SK-N-SH (cell line): ENCODE data around the gene CNP. TPM values are rescaled to one million over a fixed set of nuclear protein-coding genes. Genes with fewer than 3 reads are reported as not detected.

Experiments
- ELF1 ChIP-seq: IDR thresholded peaks from 2 replicates; pipeline ENCODE4 v1.4.0; 2012
- EZH2phosphoT487 ChIP-seq: fragments of 200-600 bp; sonication (generic); IDR thresholded peaks from 2 replicates; pipeline ENCODE4 v1.6.1; 2017; ENCODE audit warnings: low read depth, mixed run types, mild to moderate bottlenecking, antibody characterized with exemption, moderate library complexity, borderline replicate concordance
- GATA2 ChIP-seq: sonication (generic); formaldehyde crosslinking; IDR thresholded peaks from 2 replicates; pipeline ENCODE4 v1.5.0; 2020; ENCODE audit warnings: mild to moderate bottlenecking, missing genetic modification reagents
- MXI1 ChIP-seq: IDR thresholded peaks from 2 replicates; pipeline ENCODE4 v1.6.1; 2012; ENCODE audit warnings: mild to moderate bottlenecking, low read depth, low read length, improper control_type of control experiment
- TEAD4 ChIP-seq: IDR thresholded peaks from 2 replicates; pipeline ENCODE4 v1.4.0; 2012; ENCODE audit warnings: mild to moderate bottlenecking, borderline replicate concordance; ENCODE audit not compliant: insufficient read depth
- YY1 ChIP-seq: IDR thresholded peaks from 2 replicates; pipeline ENCODE4 v1.4.0; 2012; ENCODE audit warnings: low read depth, mild to moderate bottlenecking
- polyA plus RNA-seq, 3 experiments: library from polyadenylated mRNA; depleted of rRNA; stranded (reverse); fragments of >200 nt; gene quantifications; 2 replicates each; pipeline ENCODE4 v1.2.3, GENCODE V29; 2012
- TF ChIP-seq, protein P1 (sequence below): IDR thresholded peaks from 2 replicates; pipeline ENCODE4 v1.6.1; 2012; ENCODE audit warnings: mild to moderate bottlenecking, low read depth, low read length, moderate library complexity
- TF ChIP-seq, protein P2 (sequence below): fragments of 150-350 bp; IDR thresholded peaks from 2 replicates; pipeline ENCODE4 v1.6.1; 2017; ENCODE audit warnings: antibody characterized with exemption, low read length, low read depth, borderline replicate concordance
- TF ChIP-seq, protein P3 (sequence below): IDR thresholded peaks from 2 replicates; pipeline ENCODE4 v1.4.0; 2012; ENCODE audit warnings: low read depth
- TF ChIP-seq, protein P4 (sequence below): IDR thresholded peaks from 2 replicates; pipeline ENCODE4; 2012
- TF ChIP-seq, protein P5 (sequence below): IDR thresholded peaks from 2 replicates; pipeline ENCODE4 v1.4.0; 2012; ENCODE audit warnings: low read depth, borderline replicate concordance
- TF ChIP-seq, protein P6 (sequence below): IDR thresholded peaks from 2 replicates; pipeline ENCODE4 v1.4.0; 2012; ENCODE audit warnings: low read depth, borderline replicate concordance

CNP gene
- polyA plus RNA-seq, 1 of the 3 experiments (the other 2 are of a cell fraction), result 54.8 TPM

DNA sequence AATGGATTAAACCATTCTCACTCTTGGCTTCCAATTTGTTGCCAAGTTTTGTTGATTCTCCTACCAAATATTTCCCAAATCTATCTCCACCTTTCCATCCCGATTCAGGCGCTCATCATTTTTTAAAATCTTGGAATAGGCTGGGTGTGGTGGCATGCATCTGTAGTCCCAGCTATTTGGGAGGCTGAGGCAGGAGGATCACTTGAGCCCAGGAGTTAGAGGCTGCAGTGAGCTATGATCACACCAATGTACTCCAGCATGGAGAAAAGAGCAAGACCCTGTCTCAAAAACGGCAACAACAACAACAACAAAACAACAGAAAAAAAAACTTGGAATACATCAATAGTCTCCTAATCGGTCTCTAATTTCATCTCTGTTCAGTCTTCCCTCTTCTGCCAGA lies 52.4 kb downstream of the CNP start (continued):
- TF ChIP-seq, protein P1, sequence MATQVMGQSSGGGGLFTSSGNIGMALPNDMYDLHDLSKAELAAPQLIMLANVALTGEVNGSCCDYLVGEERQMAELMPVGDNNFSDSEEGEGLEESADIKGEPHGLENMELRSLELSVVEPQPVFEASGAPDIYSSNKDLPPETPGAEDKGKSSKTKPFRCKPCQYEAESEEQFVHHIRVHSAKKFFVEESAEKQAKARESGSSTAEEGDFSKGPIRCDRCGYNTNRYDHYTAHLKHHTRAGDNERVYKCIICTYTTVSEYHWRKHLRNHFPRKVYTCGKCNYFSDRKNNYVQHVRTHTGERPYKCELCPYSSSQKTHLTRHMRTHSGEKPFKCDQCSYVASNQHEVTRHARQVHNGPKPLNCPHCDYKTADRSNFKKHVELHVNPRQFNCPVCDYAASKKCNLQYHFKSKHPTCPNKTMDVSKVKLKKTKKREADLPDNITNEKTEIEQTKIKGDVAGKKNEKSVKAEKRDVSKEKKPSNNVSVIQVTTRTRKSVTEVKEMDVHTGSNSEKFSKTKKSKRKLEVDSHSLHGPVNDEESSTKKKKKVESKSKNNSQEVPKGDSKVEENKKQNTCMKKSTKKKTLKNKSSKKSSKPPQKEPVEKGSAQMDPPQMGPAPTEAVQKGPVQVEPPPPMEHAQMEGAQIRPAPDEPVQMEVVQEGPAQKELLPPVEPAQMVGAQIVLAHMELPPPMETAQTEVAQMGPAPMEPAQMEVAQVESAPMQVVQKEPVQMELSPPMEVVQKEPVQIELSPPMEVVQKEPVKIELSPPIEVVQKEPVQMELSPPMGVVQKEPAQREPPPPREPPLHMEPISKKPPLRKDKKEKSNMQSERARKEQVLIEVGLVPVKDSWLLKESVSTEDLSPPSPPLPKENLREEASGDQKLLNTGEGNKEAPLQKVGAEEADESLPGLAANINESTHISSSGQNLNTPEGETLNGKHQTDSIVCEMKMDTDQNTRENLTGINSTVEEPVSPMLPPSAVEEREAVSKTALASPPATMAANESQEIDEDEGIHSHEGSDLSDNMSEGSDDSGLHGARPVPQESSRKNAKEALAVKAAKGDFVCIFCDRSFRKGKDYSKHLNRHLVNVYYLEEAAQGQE, result no peak
- TF ChIP-seq, protein P2, sequence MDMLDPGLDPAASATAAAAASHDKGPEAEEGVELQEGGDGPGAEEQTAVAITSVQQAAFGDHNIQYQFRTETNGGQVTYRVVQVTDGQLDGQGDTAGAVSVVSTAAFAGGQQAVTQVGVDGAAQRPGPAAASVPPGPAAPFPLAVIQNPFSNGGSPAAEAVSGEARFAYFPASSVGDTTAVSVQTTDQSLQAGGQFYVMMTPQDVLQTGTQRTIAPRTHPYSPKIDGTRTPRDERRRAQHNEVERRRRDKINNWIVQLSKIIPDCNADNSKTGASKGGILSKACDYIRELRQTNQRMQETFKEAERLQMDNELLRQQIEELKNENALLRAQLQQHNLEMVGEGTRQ, result no peak
- TF ChIP-seq, protein P3, sequence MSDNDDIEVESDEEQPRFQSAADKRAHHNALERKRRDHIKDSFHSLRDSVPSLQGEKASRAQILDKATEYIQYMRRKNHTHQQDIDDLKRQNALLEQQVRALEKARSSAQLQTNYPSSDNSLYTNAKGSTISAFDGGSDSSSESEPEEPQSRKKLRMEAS, result no peak
- TF ChIP-seq, protein P4, sequence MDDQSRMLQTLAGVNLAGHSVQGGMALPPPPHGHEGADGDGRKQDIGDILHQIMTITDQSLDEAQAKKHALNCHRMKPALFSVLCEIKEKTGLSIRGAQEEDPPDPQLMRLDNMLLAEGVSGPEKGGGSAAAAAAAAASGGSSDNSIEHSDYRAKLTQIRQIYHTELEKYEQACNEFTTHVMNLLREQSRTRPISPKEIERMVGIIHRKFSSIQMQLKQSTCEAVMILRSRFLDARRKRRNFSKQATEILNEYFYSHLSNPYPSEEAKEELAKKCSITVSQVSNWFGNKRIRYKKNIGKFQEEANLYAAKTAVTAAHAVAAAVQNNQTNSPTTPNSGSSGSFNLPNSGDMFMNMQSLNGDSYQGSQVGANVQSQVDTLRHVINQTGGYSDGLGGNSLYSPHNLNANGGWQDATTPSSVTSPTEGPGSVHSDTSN, result no peak
- TF ChIP-seq, protein P5, sequence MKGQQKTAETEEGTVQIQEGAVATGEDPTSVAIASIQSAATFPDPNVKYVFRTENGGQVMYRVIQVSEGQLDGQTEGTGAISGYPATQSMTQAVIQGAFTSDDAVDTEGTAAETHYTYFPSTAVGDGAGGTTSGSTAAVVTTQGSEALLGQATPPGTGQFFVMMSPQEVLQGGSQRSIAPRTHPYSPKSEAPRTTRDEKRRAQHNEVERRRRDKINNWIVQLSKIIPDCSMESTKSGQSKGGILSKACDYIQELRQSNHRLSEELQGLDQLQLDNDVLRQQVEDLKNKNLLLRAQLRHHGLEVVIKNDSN, result no peak
- TF ChIP-seq TEAD4 (no peak), EZH2phosphoT487 (no peak), YY1 (no peak), GATA2 (CRISPR knock-in tag) (no peak), MXI1 (no peak), ELF1 (no peak)
- TF ChIP-seq, protein P6, sequence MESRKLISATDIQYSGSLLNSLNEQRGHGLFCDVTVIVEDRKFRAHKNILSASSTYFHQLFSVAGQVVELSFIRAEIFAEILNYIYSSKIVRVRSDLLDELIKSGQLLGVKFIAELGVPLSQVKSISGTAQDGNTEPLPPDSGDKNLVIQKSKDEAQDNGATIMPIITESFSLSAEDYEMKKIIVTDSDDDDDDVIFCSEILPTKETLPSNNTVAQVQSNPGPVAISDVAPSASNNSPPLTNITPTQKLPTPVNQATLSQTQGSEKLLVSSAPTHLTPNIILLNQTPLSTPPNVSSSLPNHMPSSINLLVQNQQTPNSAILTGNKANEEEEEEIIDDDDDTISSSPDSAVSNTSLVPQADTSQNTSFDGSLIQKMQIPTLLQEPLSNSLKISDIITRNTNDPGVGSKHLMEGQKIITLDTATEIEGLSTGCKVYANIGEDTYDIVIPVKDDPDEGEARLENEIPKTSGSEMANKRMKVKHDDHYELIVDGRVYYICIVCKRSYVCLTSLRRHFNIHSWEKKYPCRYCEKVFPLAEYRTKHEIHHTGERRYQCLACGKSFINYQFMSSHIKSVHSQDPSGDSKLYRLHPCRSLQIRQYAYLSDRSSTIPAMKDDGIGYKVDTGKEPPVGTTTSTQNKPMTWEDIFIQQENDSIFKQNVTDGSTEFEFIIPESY, result no peak
